HG03280 (cell line): ENCODE data around the gene IQCH.

ENCODE experiments used
- ATAC-seq: cut with Tn5 transposase; IDR thresholded peaks from one replicate; pipeline ENCODE4 v1.9.1; 2021; ENCODE audit warnings: mild to moderate bottlenecking, moderate library complexity; ENCODE audit not compliant: unreplicated experiment

Gene IQCH

DNA sequence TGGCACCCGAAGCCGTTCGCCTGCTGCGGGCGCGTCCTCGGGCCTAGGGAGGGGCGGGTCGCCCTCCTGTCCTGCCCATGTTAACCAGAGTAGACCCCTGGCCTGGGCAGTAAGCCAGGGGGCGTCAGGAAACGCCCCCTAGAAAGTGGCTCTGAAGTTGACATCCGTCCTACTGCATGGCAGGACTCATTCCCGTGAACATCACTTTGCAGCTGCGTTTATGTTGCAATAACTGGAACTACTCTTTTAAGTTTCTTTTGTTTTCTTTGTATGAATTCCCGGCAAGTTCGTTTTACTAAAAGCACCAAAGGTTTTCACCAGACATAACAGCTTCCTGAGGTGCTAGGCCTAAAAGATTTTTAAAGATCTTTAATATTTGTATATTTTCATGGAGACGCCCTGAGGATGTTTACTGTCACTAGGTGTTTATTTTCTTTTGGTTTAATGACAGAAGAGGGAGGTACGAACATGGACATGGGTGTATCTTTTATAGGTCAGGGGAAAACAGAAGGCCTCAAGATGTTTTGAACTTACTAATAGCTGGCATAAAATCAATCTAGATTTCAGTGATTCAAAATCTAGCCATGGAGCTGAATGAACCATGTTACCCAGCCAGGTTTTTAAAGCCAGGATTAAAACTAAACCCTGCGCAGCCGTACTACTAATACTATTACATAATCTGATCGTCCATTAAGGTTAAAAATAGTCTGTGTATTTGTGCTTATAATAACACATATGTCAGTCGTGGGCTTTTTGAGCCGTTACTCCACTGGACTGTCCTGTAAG lies 267.4 kb downstream of the IQCH start:
- no peak for ATAC-seq

DNA sequence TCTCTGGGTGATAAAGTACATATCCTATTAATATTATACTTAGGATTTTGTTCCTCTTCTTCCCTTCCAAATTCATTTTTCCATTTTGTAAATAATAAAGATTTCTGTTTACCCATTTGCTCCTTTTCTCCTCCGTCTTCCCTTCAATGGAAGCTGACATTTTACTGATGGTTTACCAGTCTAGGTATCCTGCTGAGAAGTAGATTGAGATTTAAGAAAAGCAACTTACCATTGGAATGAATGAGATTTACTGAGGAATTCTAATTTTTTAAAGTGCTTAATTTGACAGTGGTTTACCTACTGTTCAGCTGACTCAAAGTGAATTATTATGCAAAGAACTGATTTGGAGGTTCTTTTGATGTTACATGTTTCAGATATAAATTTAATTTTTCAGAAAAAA lies 268.7 kb downstream of the IQCH start:
- ATAC-seq, result no peak

DNA sequence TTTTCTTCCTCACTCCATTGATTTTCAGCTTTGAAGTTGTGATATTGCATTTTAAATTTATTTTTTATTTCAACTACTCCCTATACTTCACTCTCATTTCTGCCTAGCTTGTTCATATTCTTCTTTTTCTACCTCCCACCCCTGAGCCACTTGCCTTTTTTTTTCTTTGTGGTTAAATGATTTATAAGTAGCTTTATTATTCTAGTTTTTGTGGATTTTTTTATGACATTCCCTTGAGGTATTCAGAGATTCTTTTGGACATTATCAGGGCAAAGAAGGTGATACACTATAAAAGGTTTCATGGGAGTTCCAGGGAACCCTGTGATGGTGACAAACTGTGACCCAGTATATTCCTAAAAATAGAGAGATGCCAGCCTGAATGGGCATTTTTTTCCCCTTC lies 269.6 kb downstream of the IQCH start:
- no peak for ATAC-seq

DNA sequence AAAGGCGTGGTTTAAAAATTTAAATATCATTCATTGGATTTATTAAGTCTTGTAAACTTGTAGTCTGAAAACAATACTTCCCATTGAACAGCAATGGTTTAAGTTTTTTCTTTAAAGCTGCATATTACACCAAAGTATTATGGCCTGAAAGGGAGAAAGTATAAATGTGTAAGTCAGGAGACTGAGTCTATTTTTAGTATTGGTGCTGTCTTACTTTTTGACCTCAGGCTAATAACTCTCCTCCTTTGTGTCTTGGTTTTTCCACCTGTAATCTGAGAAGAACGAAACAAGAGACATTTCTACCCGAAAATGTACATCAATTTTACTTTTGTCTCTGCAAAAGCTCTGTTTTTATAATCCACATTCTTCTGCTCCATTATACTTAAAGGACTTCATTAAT lies 273.9 kb downstream of the IQCH start:
- ATAC-seq, result no peak

GRCh38 chr15:67531379-67531914 lies 276.9 kb downstream of the IQCH start:
- ATAC-seq, result no peak

DNA sequence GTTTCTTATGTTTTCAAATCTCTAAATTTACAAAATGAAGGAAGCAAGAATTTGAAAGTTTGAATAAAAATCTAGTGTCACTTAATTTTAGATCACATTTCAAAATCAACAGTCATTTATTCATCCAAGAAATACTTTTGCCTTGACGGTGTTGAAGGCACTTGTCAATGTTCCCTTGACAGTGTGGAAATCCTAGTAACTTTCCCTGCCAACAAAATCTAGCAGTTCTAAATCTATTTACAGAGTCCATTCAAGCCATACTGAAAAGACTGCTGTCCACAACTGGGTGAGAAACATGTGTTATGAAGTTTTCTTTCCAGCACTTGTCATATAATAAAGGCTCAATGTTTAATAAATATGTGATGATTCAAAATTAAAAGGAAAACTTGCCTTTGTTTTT lies 279.3 kb downstream of the IQCH start:
- ATAC-seq, result no peak

GRCh38 chr15:67534360-67534759 lies 279.8 kb downstream of the IQCH start:
- no peak for ATAC-seq

GRCh38 chr15:67537771-67538170 lies 283.2 kb downstream of the IQCH start:
- ATAC-seq, result no peak

GRCh38 chr15:67542420-67543347 lies 288.1 kb downstream of the IQCH start, which contains the start of gene MAP2K5:
MAP2K5 (plus strand) TSS chr15:67542703; CDS start chr15:67543336, 633 bp downstream.
- peak; percentile 46 for ATAC-seq

- no peak for ATAC-seq
Observed at GRCh38 chr15:67543348-67543718, 288.7 kb downstream of the IQCH start.

DNA sequence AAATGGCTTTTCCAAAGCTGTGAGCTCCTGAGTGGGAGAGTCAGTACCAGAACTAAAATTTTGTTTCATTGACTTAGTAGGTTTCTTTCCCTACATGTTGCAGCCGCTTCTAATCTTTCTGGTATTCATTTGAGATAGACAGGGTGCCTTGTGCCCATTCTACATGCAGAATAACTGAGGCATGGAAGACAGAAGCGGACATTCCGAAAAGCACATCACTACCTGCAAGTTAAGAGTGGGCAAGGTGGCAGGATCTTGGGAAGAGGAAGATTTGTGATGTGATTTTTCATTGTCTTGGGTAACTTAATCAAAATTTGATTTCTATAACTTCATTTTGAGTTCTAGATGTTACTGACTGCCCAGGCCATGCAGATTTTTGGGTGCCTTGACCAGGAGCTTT lies 289.9 kb downstream of the IQCH start:
- no peak for ATAC-seq

DNA sequence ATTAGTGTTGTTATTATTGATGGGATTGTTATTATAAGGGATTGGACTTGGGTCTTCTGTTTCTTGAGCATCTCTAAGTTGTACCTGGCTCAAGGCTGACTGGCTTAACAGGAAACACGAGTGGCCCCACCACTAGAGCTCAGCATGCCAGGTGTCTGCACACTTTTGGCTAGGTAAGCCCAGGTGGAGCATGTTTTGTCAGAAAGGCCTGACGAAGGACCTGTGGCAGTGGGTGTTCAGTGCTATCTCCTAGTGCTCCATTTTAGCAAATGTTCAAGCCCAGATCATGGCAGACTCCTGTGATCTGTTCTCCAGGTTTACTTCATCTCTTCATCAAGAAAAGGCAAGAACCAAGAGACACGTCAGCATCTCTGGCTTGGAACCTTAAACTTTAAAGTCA lies 291.3 kb downstream of the IQCH start:
- no peak for ATAC-seq

GRCh38 chr15:67547064-67547463 lies 292.5 kb downstream of the IQCH start:
- no peak for ATAC-seq

DNA sequence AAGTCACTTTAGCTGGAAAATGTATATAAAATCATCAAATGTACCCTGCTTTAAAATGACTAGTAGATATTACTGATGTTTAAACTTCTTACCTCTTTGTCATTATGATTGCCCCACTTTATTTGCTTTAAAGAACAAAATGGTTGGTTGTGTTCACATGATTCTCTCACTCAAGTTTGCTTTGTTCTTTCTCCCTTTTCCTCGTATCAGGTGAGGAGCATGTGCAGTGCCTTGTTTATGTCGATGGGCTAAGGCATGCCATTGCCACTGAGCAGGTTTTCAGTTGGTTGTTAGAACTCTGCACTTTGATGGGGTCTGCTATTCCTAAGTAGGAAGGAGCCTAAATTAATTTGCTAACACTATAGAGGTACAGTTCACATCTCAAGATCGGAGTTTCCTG lies 293.2 kb downstream of the IQCH start:
- no peak for ATAC-seq

DNA sequence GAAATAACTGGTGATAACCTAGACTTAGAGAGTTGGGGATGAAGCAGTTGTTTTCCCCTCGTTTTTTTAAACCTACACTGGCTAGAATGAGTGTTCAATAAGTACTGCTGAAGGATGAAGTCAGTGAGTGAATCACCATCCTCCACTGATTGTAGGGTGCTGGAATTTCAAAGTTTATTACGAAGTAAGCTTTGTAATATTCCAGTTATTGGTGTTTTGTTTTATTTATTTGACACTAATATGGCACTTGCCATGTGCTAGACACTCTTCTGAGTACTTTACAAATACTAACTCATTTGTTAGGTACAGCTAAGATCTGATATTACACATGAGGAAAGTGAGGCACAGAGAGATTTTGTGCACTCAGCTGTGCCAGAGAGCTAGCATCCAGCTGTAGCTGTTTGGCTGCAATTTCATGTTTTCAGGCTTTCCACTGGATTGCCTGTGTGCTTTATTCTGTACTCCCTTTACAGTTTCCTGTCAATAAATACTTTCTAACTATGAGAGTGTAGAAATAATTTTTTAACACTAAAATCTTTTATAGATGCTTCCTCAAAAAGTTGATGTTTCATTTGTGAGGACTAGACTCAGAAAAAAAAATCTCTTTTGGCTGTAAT lies 293.8 kb downstream of the IQCH start:
- no peak for ATAC-seq

GRCh38 chr15:67548862-67549651 lies 294.5 kb downstream of the IQCH start:
- ATAC-seq, result no peak

DNA sequence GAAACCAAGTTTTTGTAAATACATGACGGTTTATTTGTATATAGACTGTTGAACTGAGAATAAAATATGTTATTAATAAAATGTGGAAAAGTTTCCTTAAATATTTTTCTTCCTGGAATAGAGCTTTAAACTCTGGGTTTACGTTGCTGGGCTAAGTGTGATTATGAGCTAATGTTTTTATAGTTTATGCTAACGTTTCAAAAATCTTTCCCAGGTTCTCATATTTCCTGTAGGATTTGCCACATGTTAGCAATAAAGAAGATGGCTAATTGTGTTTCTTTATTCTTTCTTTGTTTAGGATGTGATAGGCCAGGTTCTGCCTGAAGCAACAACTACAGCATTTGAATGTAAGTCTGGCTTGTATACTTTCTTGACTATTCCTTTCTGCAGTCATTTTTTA lies 295.1 kb downstream of the IQCH start:
- ATAC-seq, result no peak

DNA sequence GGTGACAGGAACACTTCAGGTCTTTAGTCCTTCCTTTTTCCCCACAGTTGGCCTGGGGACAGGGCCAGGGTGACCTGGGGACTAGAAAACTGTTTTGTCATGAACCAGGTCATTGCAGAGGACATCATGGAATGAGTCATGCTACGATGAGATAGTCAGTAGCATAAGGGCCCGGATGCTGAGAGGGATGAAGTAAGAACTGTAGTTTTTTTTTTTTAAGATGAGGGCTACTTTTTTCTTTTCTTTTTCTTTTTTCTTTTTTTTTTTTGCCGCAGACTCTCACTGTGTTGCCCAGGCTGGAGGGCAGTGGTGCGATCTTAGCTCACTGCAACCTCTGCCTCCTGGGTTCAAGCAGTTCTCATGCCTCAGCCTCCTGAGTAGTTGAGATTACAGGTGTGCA lies 295.9 kb downstream of the IQCH start:
- no peak for ATAC-seq

GRCh38 chr15:67551207-67551743 lies 296.7 kb downstream of the IQCH start:
- no peak for ATAC-seq
